ENCODE data around the gene ASPG. TPM values are rescaled to one million over a fixed set of nuclear protein-coding genes. Genes with fewer than 3 reads are reported as not detected.

Gene ASPG
- total and polyA plus RNA-seq, 2 donors (not counting 1 experiment from before 2014, with no cell fraction given), result not detected

DNA sequence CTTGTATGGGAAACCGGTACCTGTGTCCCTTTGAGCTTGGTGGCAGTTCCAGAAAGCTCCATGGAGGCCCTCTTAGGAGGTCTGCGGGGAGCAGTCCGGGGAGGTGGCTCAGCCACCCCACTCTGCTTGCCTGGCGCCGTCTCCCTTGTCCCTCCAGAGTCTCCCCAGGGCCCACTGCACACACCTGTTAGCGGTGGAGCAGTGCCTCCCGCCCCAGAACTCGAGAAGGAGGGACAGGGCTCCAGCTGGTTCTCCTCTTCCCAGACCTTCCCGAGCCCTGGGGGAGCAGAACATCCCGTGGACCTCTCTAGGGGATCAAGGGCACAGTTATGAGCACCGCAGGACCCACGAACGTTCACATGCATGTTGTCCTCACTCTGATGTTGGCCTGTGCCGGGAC, 10.8 kb downstream of the ASPG start:
- TF ChIP-seq EZH2 (IDR thresholded peaks at IDR 0.05; ENCODE audit: low read length, missing control alignments), result no peak
- TF ChIP-seq, protein P1, sequence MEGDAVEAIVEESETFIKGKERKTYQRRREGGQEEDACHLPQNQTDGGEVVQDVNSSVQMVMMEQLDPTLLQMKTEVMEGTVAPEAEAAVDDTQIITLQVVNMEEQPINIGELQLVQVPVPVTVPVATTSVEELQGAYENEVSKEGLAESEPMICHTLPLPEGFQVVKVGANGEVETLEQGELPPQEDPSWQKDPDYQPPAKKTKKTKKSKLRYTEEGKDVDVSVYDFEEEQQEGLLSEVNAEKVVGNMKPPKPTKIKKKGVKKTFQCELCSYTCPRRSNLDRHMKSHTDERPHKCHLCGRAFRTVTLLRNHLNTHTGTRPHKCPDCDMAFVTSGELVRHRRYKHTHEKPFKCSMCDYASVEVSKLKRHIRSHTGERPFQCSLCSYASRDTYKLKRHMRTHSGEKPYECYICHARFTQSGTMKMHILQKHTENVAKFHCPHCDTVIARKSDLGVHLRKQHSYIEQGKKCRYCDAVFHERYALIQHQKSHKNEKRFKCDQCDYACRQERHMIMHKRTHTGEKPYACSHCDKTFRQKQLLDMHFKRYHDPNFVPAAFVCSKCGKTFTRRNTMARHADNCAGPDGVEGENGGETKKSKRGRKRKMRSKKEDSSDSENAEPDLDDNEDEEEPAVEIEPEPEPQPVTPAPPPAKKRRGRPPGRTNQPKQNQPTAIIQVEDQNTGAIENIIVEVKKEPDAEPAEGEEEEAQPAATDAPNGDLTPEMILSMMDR (conservative IDR thresholded peaks at IDR 0.05 in 1 of 2, IDR thresholded peaks at IDR 0.05 in 1 of 2; ENCODE audit: low read depth in 1 of 2, low read length in 2 of 2), result no peak
- Histone ChIP-seq H4K20me1 (ENCODE audit: control insufficient read depth, extremely low read depth, insufficient read depth, low read length) (no peaks in the 10 kb centered on the region), H3K27me3 (ENCODE audit: control insufficient read depth, insufficient read depth, low read length) (no peaks in the 10 kb centered on the region), H3K4me3 (replicated peaks in 1 of 4; ENCODE audit: control extremely low read depth in 1 of 4, insufficient read depth in 1 of 4, low read depth in 3 of 4, low read length in 4 of 4) (no peak overlapping the region), H3K9ac (ENCODE audit: insufficient read depth, low read length) (no peak overlapping the region), H3K79me2 (ENCODE audit: control insufficient read depth, insufficient read depth, low read length) (no peaks in the 10 kb centered on the region), H3K9me3 (ENCODE audit: control insufficient read depth, insufficient read depth, low read depth, low read length) (no peaks in the 10 kb centered on the region), H2AFZ (ENCODE audit: low read length) (no peak overlapping the region), H3K36me3 (ENCODE audit: control insufficient read depth, insufficient read depth, low read length) (no peaks in the 10 kb centered on the region), H3K27ac (ENCODE audit: insufficient read depth, low read length) (no peak overlapping the region), H3K4me2 (ENCODE audit: extremely low read depth, insufficient read depth, low read length) (no peak overlapping the region), H3K4me1 (ENCODE audit: control insufficient read depth, extremely low read depth, insufficient read depth, low read length) (no peaks in the 10 kb centered on the region)
- no peak for DNase-seq (ENCODE audit: low read depth in 2 of 2)

DNA sequence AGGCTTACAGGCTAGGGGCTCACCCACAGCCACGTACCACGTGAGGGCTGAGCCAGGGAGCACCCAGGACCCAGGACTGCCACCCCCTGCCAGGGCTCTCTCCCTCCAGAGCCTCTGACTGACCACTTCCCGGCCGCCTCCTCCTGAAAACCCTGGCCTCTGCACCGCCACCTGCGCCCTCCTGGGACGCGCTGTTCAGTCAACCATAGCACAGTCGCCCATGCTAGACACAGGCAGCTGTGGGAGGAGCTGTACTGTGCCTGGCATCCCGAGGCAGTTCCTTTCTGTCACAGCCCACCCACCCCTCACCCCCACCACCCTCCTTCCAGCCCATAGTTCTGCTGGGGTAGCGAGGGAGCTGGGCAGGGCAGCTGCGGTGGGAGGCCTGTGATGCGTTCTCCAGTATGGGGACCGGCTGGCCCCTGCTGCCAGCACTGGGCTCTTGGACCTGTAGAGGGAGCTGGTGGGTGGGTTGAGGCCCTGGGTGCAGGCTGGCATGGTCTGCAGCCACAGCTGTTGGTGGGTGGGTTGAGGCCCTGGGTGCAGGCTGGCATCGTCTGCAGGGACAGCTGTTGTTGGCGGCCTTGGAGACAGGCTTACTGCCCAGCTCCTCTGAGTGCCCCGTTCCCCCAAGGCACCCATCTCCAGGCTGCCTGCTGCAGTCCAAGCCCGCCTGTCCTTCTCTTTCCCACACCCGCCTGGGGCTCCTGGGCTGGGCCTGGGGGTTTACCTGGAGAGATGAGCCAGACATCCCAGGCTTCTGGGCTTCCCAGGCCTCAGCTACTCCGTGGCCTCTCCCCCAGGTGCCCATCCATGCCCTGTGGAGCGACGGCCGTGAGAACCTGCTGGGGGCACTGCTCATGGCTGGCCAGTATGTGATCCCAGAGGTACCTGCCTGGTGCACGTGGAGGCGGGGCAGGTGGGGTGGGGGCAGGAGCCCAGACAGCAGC, 11.5 kb downstream of the ASPG start:
- Histone ChIP-seq H3K9ac (ENCODE audit: insufficient read depth, low read length) (no peak overlapping the region), H3K36me3 (ENCODE audit: control insufficient read depth, insufficient read depth, low read length) (no peaks in the 10 kb centered on the region), H3K9me3 (ENCODE audit: control insufficient read depth, insufficient read depth, low read depth, low read length) (no peaks in the 10 kb centered on the region), H4K20me1 (ENCODE audit: control insufficient read depth, extremely low read depth, insufficient read depth, low read length) (no peaks in the 10 kb centered on the region), H3K79me2 (ENCODE audit: control insufficient read depth, insufficient read depth, low read length) (no peaks in the 10 kb centered on the region), H3K4me3 (replicated peaks in 1 of 4; ENCODE audit: control extremely low read depth in 1 of 4, insufficient read depth in 1 of 4, low read depth in 3 of 4, low read length in 4 of 4) (no peak overlapping the region), H2AFZ (ENCODE audit: low read length) (no peak overlapping the region), H3K4me1 (ENCODE audit: control insufficient read depth, extremely low read depth, insufficient read depth, low read length) (no peaks in the 10 kb centered on the region), H3K27ac (ENCODE audit: insufficient read depth, low read length) (no peak overlapping the region), H3K4me2 (ENCODE audit: extremely low read depth, insufficient read depth, low read length) (no peak overlapping the region), H3K27me3 (ENCODE audit: control insufficient read depth, insufficient read depth, low read length) (no peaks in the 10 kb centered on the region)
- TF ChIP-seq, protein P1 (conservative IDR thresholded peaks at IDR 0.05 in 1 of 2, IDR thresholded peaks at IDR 0.05 in 1 of 2; ENCODE audit: low read depth in 1 of 2, low read length in 2 of 2), result no peak
- TF ChIP-seq EZH2 (IDR thresholded peaks at IDR 0.05; ENCODE audit: low read length, missing control alignments), result no peak
- no peak for DNase-seq (ENCODE audit: low read depth in 2 of 2)

DNA sequence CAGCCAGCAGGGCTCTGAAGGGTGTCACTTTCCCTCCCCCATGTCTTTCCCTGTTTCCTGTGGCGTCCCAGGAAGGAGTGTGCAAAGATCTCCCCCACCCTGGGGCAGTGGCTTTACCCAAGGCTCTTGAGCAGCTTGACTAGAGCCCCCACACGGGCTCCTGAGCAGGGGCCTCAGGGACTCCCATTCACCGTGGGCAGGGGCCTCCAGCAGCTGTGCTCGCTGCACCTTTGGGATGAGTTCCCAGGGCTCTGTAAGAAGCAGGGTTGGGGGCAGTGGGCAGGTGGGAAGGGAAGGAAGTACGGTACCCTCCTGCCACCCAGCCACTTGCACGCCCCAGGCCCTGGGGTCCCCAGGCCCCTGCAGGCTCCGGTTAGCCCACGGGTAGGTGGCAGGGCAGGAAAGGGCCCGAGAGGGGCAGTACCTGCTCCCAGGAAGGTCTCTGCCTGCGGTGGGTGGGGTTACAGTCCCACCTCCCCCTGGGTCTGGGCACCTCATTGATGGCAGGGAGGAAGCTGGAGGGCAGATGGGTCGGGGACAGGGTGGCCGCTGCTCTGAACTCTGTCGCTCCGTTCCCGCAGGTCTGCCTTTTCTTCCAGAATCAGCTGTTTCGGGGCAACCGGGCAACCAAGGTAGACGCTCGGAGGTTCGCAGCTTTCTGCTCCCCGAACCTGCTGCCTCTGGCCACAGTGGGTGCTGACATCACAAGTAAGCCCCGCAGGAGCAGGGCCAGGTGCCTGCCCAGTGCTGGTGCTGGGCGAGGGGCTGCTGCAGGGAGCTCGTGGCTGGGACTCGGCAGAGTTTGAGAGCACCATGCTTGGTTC, 13.0 kb downstream of the ASPG start:
- TF ChIP-seq EZH2 (IDR thresholded peaks at IDR 0.05; ENCODE audit: low read length, missing control alignments), result no peak
- TF ChIP-seq, protein P1 (conservative IDR thresholded peaks at IDR 0.05 in 1 of 2, IDR thresholded peaks at IDR 0.05 in 1 of 2; ENCODE audit: low read depth in 1 of 2, low read length in 2 of 2), result no peak
- H3K4me3 ChIP-seq (replicated peaks in 1 of 4; ENCODE audit: control extremely low read depth in 1 of 4, insufficient read depth in 1 of 4, low read depth in 3 of 4, low read length in 4 of 4), result no peak overlapping the region
- no peak for DNase-seq (ENCODE audit: low read depth in 2 of 2)

More for the DNA sequence above, 13.0 kb downstream of the ASPG start:
- H3K27ac ChIP-seq (ENCODE audit: insufficient read depth, low read length), result no peak overlapping the region
- H3K4me2 ChIP-seq (ENCODE audit: extremely low read depth, insufficient read depth, low read length), result no peak overlapping the region
- no peaks in the 10 kb centered on the region for H3K36me3 ChIP-seq (ENCODE audit: control insufficient read depth, insufficient read depth, low read length)
- H4K20me1 ChIP-seq (ENCODE audit: control insufficient read depth, extremely low read depth, insufficient read depth, low read length), result no peaks in the 10 kb centered on the region
- no peaks in the 10 kb centered on the region for H3K9me3 ChIP-seq (ENCODE audit: control insufficient read depth, insufficient read depth, low read depth, low read length)
- no peaks in the 10 kb centered on the region for H3K4me1 ChIP-seq (ENCODE audit: control insufficient read depth, extremely low read depth, insufficient read depth, low read length)
- no peak overlapping the region for H2AFZ ChIP-seq (ENCODE audit: low read length)
- H3K9ac ChIP-seq (ENCODE audit: insufficient read depth, low read length), result no peak overlapping the region
- H3K27me3 ChIP-seq (ENCODE audit: control insufficient read depth, insufficient read depth, low read length), result no peaks in the 10 kb centered on the region
- no peaks in the 10 kb centered on the region for H3K79me2 ChIP-seq (ENCODE audit: control insufficient read depth, insufficient read depth, low read length)
